ENCODE measurements around the gene FANCD2.

FANCD2 gene

DNA sequence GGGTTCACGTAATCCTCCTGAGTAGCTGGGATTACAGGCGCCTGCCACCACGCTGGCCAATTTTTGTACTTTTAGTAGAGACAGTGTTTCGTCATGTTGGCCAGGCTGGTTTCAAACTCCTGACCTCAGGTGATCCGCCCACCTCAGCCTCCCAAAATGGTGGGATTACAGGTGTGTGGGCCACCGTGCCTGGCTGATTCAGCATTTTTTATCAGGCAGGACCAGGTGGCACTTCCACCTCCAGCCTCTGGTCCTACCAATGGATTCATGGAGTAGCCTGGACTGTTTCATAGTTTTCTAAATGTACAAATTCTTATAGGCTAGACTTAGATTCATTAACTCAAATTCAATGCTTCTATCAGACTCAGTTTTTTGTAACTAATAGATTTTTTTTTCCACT lies 124.8 kb downstream of the FANCD2 start:
- Histone ChIP-seq H3K9ac (ENCODE audit: low read length) (no peak overlapping the region), H2AFZ (ENCODE audit: low read length) (no peak overlapping the region), H3K4me2 (ENCODE audit: low read depth, low read length) (no peak overlapping the region), H3K27ac (ENCODE audit: low read length) (no peak overlapping the region), H3F3A (ENCODE audit: insufficient read depth, low read length) (no peaks in the 10 kb centered on the region), H3K9me3 (replicated peaks; ENCODE audit: insufficient read depth, low read length) (no peaks in the 10 kb centered on the region), H3K79me2 (ENCODE audit: low read length) (peaks cover 16% of the 10 kb centered on the region), H3K9me2 (replicated peaks; ENCODE audit: insufficient read depth, low read length) (no peaks in the 10 kb centered on the region), H3K4me3 (ENCODE audit: low read length) (no peak overlapping the region), H3K36me3 (replicated peaks; ENCODE audit: insufficient read depth, low read length) (0 out of 2 replicates have a peak, but pooled peaks cover 6% of the 10 kb centered on the region), H3K27me3 (replicated peaks; ENCODE audit: insufficient read depth, low read length) (no peaks in the 10 kb centered on the region), H3K4me1 (ENCODE audit: low read length) (no peaks in the 10 kb centered on the region), H4K20me1 (ENCODE audit: insufficient read depth, low read length) (no peaks in the 10 kb centered on the region)
- no peak for DNase-seq
- TF ChIP-seq EZH2phosphoT487 (IDR thresholded peaks at IDR 0.05; ENCODE audit: low read length) (no peak), EZH2 (optimal IDR thresholded peaks at IDR 0.05; ENCODE audit: low read depth, low read length) (no peak)
- TF ChIP-seq, protein P1, sequence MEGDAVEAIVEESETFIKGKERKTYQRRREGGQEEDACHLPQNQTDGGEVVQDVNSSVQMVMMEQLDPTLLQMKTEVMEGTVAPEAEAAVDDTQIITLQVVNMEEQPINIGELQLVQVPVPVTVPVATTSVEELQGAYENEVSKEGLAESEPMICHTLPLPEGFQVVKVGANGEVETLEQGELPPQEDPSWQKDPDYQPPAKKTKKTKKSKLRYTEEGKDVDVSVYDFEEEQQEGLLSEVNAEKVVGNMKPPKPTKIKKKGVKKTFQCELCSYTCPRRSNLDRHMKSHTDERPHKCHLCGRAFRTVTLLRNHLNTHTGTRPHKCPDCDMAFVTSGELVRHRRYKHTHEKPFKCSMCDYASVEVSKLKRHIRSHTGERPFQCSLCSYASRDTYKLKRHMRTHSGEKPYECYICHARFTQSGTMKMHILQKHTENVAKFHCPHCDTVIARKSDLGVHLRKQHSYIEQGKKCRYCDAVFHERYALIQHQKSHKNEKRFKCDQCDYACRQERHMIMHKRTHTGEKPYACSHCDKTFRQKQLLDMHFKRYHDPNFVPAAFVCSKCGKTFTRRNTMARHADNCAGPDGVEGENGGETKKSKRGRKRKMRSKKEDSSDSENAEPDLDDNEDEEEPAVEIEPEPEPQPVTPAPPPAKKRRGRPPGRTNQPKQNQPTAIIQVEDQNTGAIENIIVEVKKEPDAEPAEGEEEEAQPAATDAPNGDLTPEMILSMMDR (IDR thresholded peaks at IDR 0.05; ENCODE audit: low read length), result no peak

All from MM.1S (cell line).